COLO668 (cell line): Measurements from ENCODE around the gene AGAP1.

Experiments used
- DNase-seq: peaks from one replicate; lab custom pipeline; 2025; ENCODE audit not compliant: unreplicated experiment; lab: John Stamatoyannopoulos, UW

The AGAP1 gene

DNA sequence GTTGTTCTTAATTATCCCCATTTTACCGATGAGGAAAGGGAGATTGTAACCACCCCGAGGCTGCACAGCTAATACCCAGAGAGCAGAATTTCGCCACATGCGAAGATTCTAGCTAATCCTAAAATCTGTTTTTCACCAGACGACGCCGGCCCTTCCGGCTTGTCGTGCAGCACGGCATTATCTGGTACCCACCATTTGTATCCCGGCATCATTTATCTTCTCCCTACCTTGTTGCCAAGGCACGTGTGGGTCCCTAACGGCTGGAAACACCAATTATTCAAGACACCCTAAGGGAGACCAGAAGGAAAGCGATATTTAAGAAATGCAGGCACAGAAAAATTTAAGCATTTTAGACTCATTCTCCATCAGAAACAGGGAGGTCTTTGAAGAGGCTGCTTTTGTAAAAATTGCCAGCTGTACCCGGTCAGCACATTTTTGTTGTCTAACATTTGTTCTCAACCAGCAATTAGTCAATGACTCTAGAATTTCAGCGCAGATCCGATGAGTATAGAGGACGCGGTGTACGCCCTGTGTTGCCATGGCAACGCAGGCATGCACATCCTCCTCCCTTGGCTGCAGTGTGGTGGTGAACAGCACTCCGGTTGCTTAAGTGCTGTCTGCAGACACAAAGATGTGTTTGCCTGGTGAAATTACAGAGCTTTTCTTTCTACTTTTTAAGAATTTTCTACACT, 111.6 kb downstream of the AGAP1 start:
- peak; percentile 23 for DNase-seq

DNA sequence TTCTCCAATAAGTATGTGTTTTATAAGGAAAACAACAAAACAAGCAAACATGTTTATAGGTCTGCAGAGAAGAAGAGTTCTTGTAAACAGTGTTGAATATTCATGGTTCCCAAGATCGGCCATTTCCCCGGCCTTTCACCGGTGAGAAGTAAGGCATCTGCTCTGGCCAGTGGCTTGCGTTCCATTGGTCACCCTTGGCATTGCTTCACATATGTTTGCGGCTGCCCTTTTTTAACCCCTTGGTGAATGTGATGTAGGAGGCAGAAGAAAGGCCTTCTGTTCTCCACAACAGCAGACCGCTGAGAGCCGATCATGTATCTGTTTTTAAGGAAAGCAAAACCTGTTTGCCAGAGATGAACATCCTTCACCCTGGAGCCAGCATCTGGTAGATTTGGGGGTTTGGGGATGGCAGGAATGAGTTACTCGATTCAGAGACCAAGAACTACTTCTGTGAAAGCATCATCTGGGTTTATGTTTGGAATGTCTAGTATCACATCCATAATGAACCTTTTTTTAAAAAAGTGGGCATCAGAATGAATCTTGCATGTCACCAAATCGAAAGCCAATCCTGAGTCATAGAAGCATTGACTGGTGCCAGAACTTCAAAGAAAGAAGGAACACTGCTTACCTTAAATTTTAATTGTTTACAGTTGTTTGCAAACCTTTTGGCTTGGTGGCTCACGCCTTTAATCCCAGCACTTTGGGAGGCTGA, 112.3 kb downstream of the AGAP1 start:
- DNase-seq = no peak

GRCh38 chr2:235607546-235608199, 113.8 kb downstream of the AGAP1 start:
- no peak for DNase-seq

DNA sequence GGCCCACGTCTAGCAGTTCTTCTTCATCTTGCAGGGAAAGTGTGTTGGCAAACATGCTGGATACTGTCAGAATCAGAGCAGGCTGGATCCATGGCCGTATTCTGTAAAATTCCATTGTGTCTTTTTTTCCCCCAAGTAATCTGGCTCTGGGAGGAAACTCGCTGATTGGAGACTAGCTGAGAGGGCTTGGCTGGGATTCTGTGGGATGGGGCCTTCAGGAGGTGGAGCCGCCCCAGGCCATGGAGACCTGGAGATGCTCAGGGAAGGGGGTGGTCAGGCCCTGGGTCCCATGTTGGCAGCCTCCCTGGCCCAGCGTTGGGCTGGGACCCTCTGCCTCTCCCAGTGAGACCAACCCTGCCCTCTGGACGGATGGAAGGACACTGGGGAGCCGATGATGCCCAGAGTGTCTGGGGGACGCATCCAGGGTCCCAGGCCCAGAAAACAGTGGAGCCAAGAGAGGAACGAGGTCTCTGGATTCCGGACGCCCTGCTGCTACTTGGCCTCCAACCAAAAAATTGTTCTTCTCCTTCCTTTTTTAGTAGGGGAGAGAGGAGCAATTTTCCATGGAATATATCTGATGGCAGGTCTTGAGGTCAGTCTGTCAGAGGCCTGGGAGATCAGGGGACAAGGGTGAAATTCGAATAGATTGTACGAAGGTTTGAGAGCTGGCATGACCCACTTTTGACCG, 114.5 kb downstream of the AGAP1 start:
- no peak for DNase-seq

DNA sequence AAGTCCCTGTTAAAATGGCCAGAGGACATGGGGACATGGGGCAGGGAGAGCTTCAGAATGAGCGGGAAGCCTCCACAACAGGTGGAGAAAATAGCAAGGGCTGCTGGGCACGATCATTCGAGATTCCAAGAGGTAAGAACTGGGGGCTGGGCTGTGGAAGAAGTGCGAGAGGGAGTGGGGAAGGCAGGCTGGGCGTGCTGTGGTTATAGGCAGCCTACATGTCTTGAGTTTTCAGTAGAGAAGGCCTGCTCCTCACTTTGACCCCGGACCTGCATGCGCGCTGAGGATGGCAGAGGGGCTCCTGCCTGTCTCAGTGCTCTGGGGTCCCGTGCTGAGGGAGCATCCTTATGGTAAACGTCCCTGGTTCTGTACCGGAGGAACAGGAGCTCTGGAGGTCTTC, 115.5 kb downstream of the AGAP1 start:
- DNase-seq = no peak

DNA sequence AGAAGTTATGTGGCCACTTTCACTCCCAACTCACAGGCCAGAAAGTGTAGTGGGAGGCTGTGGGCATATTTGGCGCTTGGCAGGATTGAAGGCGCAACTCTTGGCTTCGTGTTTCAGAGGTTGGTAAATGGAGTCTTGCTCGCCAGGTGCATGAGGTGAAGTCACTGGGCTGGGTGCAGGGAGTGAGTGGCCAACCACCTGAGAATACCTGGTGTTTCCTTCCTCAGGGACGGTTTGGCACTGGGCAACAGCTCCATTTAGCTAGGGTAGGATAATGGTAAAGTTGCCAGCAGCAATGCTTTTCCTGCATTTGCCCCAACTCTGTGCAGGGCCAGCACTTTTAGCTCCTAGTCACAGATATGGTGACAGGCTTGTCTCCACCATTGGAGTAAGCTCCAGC, 115.9 kb downstream of the AGAP1 start:
- no peak for DNase-seq

DNA sequence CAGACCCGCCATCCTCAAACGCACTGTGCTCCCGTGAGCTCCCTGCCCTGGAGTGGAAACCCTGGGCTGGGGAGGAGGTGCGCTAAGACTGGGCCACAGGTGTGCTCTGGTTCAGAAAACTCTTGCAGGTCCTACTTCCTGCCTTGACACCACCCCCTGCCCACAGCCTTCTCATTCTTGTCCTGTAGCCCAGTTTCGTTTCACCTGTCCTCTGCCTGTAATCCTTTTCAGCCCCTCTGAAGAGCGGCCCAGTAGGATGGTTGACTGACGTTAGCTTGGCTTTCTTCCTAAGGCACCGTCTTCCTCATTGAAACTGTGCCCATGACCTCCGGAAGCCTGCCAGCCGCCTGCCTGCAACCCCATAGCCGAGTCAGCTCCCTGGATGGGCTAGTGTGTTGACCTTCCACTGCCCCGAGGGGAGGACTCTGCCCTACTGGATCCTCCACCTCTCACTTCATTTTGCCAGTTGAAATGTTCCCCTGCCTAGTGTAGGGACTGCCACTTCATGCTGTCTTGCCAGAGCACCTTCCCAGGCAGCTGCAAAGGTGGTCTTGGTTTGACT, 116.9 kb downstream of the AGAP1 start:
- no peak for DNase-seq

- no peak for DNase-seq
Observed at GRCh38 chr2:235611349-235611748, 117.5 kb downstream of the AGAP1 start.

DNA sequence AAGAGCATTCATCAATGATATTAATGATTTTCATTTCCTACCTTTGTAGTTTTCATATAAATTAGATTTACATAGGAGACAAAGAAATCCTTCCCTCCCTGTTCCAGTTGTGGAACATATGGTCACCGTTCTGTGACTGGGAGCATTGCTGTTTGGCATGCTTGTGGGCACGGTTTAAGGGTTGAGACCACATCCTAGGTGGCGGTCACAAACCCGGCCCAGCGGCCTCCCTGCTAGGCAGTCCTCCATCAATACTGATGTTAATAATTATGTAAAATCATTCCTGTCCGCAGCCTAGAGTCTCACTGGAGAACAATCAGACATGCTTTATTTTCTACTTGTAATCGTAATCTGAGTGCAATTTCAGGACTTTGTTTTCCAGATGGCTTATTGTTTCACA, 117.9 kb downstream of the AGAP1 start:
- no peak for DNase-seq

- no peak for DNase-seq
Observed at GRCh38 chr2:235612181-235612950, 118.5 kb downstream of the AGAP1 start.

- no peak for DNase-seq
Observed at GRCh38 chr2:235613649-235614048, 119.8 kb downstream of the AGAP1 start.

DNA sequence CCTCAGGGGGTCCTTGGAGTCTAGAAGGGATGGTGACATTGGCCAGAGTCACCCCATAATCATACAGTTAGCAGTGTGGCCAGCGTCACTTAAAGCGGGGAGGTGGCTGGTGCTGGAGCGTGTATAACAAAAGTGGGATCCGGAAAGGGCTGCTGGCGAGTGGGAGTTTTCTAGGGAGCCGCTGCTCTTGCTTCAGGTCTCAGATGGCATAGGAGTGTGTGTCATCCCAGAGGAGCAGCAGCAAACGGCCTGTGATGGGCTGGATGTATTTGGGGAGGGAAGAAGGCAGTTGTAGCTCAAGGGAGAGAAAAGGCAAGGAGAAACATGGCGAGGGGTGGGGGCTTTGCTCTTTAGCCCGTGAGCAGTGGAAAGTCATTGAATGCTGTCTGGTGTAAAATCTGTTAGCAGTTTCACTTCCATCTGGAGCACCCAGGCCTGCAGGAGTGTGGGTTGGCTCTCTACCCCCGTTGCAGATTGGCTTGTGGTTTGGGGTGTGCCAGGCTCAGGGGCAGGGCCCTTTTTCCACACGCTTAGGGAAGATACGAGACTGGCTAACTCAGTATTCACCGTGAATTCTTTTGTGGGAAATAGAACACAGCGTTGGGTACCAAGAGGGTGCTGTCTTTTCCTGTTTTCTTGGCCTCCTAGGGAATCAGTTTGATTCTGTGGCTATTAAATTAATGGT, 120.5 kb downstream of the AGAP1 start:
- no peak for DNase-seq

GRCh38 chr2:235614900-235615712, 121.3 kb downstream of the AGAP1 start:
- no peak for DNase-seq

DNA sequence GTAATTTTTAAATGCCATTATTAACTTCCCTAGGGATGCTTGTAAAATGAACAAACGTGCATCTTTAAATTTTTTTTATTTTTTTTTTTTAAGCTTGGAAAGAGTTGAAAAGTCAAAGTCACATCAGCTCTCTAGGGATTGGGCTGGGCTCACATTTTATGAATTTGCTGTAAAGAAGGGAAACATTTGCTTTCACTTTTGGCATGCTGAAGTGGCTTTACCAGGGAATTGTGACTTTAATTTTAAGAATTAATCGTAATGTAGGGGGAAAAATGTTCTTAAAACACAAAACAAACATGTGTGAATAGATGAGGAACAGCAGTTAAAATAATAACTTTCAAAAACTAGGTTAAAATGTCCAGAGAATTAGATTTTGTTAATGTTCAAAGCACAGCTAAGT, 123.0 kb downstream of the AGAP1 start:
- no peak for DNase-seq

- DNase-seq = no peak
Observed at GRCh38 chr2:235618039-235618438, 124.2 kb downstream of the AGAP1 start.

GRCh38 chr2:235619544-235619943, 125.7 kb downstream of the AGAP1 start:
- DNase-seq = no peak

DNA sequence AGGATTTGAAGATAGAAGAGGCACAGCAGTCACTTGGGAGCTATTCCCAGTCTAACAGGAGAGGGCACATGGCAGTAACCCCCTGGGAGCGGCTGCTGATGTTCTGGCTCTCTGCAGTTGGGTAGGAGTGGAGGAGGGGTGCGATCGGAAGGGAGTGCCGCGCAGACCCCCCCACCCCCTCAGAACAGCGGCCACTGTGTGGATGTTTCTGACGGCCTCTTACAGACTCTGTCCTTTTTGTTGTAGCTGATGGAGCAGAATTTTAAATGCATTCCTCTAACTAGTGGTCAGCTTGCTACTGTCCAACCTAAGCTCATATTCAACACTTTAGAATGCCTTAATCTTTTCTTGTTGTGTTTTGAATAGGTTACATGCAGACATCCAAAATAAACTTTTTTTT, 127.9 kb downstream of the AGAP1 start:
- DNase-seq = no peak

DNA sequence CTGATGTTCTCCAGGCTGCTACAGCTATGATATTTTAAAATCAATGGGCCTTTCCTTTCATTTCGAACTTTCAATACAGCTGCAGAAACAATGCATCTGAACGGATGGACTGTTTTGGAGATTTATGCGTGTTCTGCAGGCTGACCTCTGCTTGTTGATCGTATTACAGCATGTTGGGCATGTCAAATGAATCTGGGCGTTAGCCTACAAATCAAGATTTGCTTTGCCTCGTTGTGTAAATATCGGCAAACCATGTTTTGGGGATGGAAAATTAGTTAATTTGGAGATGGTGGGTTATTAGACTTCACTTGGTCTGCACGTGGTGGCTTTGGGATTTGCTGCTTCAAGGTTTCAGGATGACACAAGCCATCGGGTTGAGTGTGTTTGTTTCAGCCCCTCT, 129.3 kb downstream of the AGAP1 start:
- DNase-seq = no peak

- no peak for DNase-seq
Observed at GRCh38 chr2:235623752-235624151, 129.9 kb downstream of the AGAP1 start.
